ENCODE measurements around the gene SLC5A1. TPM values are rescaled to one million over a fixed set of nuclear protein-coding genes. Genes with fewer than 3 reads are reported as not detected.

The SLC5A1 gene
- total RNA-seq, 1 donor: not detected

- TF ChIP-seq CTCF (IDR thresholded peaks at IDR 0.05; ENCODE audit: extremely low read depth, low read depth, low read length): no peak
- Histone ChIP-seq H3K27ac (ENCODE audit: low read depth, low read length) (no peak overlapping the region), H3K4me2 (ENCODE audit: insufficient read depth, low read length) (no peak overlapping the region), H3K27me3 (ENCODE audit: insufficient read depth, low read length) (peaks cover 1% of the 10 kb centered on the region), H2AFZ (ENCODE audit: low read length) (no peak overlapping the region), H3K9me3 (ENCODE audit: low read depth, low read length) (no peaks in the 10 kb centered on the region), H3K36me3 (ENCODE audit: insufficient read depth, low read length) (no peaks in the 10 kb centered on the region), H3K4me3 (ENCODE audit: insufficient read depth, low read length) (no peak overlapping the region), H3K79me2 (ENCODE audit: insufficient read depth, low read length) (no peaks in the 10 kb centered on the region), H4K20me1 (ENCODE audit: insufficient read depth, low read length) (no peaks in the 10 kb centered on the region), H3K4me1 (ENCODE audit: insufficient read depth, low read length) (peaks cover 4% of the 10 kb centered on the region)
- DNase-seq (ENCODE audit: insufficient read length, low spot score, missing footprints): no peak
These were observed 39.3 kb downstream of the SLC5A1 start for GRCh38 chr22:32082331-32082730.

GRCh38 chr22:32083000-32083399, 39.9 kb downstream of the SLC5A1 start:
- H3K4me1 ChIP-seq (ENCODE audit: insufficient read depth, low read length): peaks cover 4% of the 10 kb centered on the region
- no peak for DNase-seq (ENCODE audit: insufficient read length, low spot score, missing footprints)
- no peak overlapping the region for H3K27ac ChIP-seq (ENCODE audit: low read depth, low read length)
- H3K4me3 ChIP-seq (ENCODE audit: insufficient read depth, low read length): no peak overlapping the region
- H4K20me1 ChIP-seq (ENCODE audit: insufficient read depth, low read length): no peaks in the 10 kb centered on the region
- peaks cover 4% of the 10 kb centered on the region for H3K27me3 ChIP-seq (ENCODE audit: insufficient read depth, low read length)
- H3K9me3 ChIP-seq (ENCODE audit: low read depth, low read length): no peaks in the 10 kb centered on the region
- H2AFZ ChIP-seq (ENCODE audit: low read length): no peak overlapping the region
- no peak for TF ChIP-seq CTCF (IDR thresholded peaks at IDR 0.05; ENCODE audit: extremely low read depth, low read depth, low read length)
- no peaks in the 10 kb centered on the region for H3K79me2 ChIP-seq (ENCODE audit: insufficient read depth, low read length)
- no peaks in the 10 kb centered on the region for H3K36me3 ChIP-seq (ENCODE audit: insufficient read depth, low read length)
- no peak overlapping the region for H3K4me2 ChIP-seq (ENCODE audit: insufficient read depth, low read length)

- TF ChIP-seq CTCF (IDR thresholded peaks at IDR 0.05; ENCODE audit: extremely low read depth, low read depth, low read length): no peak
- H3K4me3 ChIP-seq (ENCODE audit: insufficient read depth, low read length): no peak overlapping the region
- no peak overlapping the region for H3K27ac ChIP-seq (ENCODE audit: low read depth, low read length)
- H4K20me1 ChIP-seq (ENCODE audit: insufficient read depth, low read length): no peaks in the 10 kb centered on the region
- no peak overlapping the region for H3K4me2 ChIP-seq (ENCODE audit: insufficient read depth, low read length)
- H2AFZ ChIP-seq (ENCODE audit: low read length): no peak overlapping the region
- no peaks in the 10 kb centered on the region for H3K79me2 ChIP-seq (ENCODE audit: insufficient read depth, low read length)
- no peaks in the 10 kb centered on the region for H3K9me3 ChIP-seq (ENCODE audit: low read depth, low read length)
- H3K36me3 ChIP-seq (ENCODE audit: insufficient read depth, low read length): no peaks in the 10 kb centered on the region
- H3K27me3 ChIP-seq (ENCODE audit: insufficient read depth, low read length): peaks cover 4% of the 10 kb centered on the region
- DNase-seq (ENCODE audit: insufficient read length, low spot score, missing footprints): no peak
- H3K4me1 ChIP-seq (ENCODE audit: insufficient read depth, low read length): peaks cover 4% of the 10 kb centered on the region
These were observed 40.8 kb downstream of the SLC5A1 start for GRCh38 chr22:32083814-32084213.

- peaks cover 4% of the 10 kb centered on the region for H3K27me3 ChIP-seq (ENCODE audit: insufficient read depth, low read length)
- H4K20me1 ChIP-seq (ENCODE audit: insufficient read depth, low read length): no peaks in the 10 kb centered on the region
- H3K4me3 ChIP-seq (ENCODE audit: insufficient read depth, low read length): no peak overlapping the region
- no peak overlapping the region for H2AFZ ChIP-seq (ENCODE audit: low read length)
- no peak for DNase-seq (ENCODE audit: insufficient read length, low spot score, missing footprints)
- TF ChIP-seq CTCF (IDR thresholded peaks at IDR 0.05; ENCODE audit: extremely low read depth, low read depth, low read length): no peak
- H3K36me3 ChIP-seq (ENCODE audit: insufficient read depth, low read length): no peaks in the 10 kb centered on the region
- no peaks in the 10 kb centered on the region for H3K79me2 ChIP-seq (ENCODE audit: insufficient read depth, low read length)
- no peaks in the 10 kb centered on the region for H3K9me3 ChIP-seq (ENCODE audit: low read depth, low read length)
- no peak overlapping the region for H3K27ac ChIP-seq (ENCODE audit: low read depth, low read length)
- H3K4me2 ChIP-seq (ENCODE audit: insufficient read depth, low read length): no peak overlapping the region
- H3K4me1 ChIP-seq (ENCODE audit: insufficient read depth, low read length): no peaks in the 10 kb centered on the region
These were observed 45.0 kb downstream of the SLC5A1 start for GRCh38 chr22:32088084-32088483.
